ENCODE data around the gene PLPPR3.

DNA sequence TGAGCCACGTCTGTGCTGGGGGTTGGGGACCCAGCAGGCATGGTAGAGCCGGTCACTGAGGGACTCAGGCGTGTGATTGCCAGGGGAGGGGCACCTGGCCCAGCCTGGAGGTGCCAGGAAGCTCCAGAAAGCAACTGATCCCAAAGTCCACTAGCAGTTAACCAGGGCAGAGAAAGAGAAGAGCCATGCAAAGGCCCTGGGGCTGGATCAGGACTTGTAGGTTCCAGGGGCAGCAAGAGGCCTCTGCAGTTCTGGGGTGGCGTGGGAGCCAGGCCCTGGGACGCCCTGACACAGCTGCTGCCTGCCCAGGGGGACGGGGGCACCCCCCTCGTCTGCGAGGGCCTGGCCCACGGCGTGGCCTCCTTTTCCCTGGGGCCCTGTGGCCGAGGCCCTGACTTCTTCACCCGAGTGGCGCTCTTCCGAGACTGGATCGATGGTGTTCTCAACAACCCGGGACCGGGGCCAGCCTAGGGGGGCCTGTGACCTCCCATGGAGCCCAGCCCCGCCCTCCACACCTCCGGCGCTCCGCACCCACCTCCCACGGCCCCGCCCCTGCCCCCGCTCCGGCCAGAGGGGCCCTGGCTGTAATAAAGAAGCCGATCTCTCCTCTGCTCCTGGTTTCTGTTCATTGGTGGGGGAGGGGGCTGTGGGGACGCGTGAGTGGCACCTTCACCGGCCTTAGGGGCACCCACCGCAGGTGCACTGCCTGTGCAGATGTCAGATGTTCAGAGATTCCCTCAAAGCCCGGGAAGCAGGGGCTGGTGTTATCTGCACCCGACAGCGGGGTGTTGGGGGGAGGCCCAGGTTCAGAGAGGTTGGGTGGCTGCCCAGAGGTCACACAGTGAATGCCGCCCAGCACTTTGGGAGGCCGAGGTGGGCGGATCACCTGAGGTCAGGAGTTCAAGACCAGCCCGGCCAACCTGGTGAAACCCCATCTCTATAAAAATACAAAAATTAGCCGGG, 9.9 kb upstream of the PLPPR3 start:
- TF ChIP-seq POLR2AphosphoS5 (IDR thresholded peaks at IDR 0.05; ENCODE audit: low read depth, low read length): no peak
- no peak for TF ChIP-seq FOXP2 (optimal IDR thresholded peaks at IDR 0.05; ENCODE audit: borderline replicate concordance, extremely low read depth, extremely low read length, insufficient read depth)
- TF ChIP-seq, protein P1, sequence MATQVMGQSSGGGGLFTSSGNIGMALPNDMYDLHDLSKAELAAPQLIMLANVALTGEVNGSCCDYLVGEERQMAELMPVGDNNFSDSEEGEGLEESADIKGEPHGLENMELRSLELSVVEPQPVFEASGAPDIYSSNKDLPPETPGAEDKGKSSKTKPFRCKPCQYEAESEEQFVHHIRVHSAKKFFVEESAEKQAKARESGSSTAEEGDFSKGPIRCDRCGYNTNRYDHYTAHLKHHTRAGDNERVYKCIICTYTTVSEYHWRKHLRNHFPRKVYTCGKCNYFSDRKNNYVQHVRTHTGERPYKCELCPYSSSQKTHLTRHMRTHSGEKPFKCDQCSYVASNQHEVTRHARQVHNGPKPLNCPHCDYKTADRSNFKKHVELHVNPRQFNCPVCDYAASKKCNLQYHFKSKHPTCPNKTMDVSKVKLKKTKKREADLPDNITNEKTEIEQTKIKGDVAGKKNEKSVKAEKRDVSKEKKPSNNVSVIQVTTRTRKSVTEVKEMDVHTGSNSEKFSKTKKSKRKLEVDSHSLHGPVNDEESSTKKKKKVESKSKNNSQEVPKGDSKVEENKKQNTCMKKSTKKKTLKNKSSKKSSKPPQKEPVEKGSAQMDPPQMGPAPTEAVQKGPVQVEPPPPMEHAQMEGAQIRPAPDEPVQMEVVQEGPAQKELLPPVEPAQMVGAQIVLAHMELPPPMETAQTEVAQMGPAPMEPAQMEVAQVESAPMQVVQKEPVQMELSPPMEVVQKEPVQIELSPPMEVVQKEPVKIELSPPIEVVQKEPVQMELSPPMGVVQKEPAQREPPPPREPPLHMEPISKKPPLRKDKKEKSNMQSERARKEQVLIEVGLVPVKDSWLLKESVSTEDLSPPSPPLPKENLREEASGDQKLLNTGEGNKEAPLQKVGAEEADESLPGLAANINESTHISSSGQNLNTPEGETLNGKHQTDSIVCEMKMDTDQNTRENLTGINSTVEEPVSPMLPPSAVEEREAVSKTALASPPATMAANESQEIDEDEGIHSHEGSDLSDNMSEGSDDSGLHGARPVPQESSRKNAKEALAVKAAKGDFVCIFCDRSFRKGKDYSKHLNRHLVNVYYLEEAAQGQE (IDR thresholded peaks at IDR 0.05; ENCODE audit: insufficient read depth in 1 of 2, low read depth in 2 of 2, low read length in 2 of 2): no peak

Measured in PFSK-1 (cell line).